PC-9 (cell line): ENCODE results near the gene PHLPP1. TPM values are rescaled to one million over a fixed set of nuclear protein-coding genes. Genes with fewer than 3 reads are reported as not detected.

Experiments used
- BruUV-seq: library from RNA; stranded (reverse); fragments of 400-500 nt; replicated peaks from 2 replicates; lab custom pipeline; 2021; lab: Mats Ljungman, UMichigan
- CTCF ChIA-PET: fragments of 300-600 bp; sonication (Branson Sonifier 250); formaldehyde crosslinking; loops from one replicate; lab custom pipeline; 2022; ENCODE audit warnings: antibody characterized with exemption; lab: Charles Lee
- POLR2A ChIA-PET: fragments of 300-600 bp; sonication (Branson Sonifier 250); formaldehyde crosslinking; loops from one replicate; lab custom pipeline; 2022; ENCODE audit warnings: antibody characterized with exemption; ENCODE audit not compliant: unreplicated experiment; lab: Charles Lee
- DNase-seq, 2 experiments: peaks; one replicate each; pipeline versions ENCODE4 v3.0.0 to v3.0.0-alpha.2; 2015 to 2022; ENCODE audit warnings: mixed read lengths in 1 of 2
- H2AFZ ChIP-seq: fragments of 200-600 bp; sonication (generic); 2 replicates; pipeline ENCODE4 v1.8.1; 2017; ENCODE audit warnings: antibody characterized with exemption
- H3F3A ChIP-seq: fragments of 200-600 bp; sonication (generic); 2 replicates; pipeline ENCODE4 v1.8.1; 2017; ENCODE audit warnings: antibody characterized with exemption, mild to moderate bottlenecking, low read depth; ENCODE audit not compliant: insufficient read depth
- H3K27ac ChIP-seq: fragments of 200-600 bp; sonication (generic); 2 replicates; pipeline ENCODE4 v1.6.1; 2016; ENCODE audit warnings: mixed run types
- H3K27me3 ChIP-seq: fragments of 200-600 bp; sonication (generic); 2 replicates; pipeline ENCODE4 v1.6.1; 2016; ENCODE audit warnings: low read depth, mixed run types; ENCODE audit not compliant: insufficient read depth
- H3K36me3 ChIP-seq: fragments of 200-600 bp; sonication (generic); 2 replicates; pipeline ENCODE4 v1.6.1; 2016; ENCODE audit warnings: low read depth, mixed run types
- H3K4me1 ChIP-seq: fragments of 200-600 bp; sonication (generic); replicated peaks from 2 replicates; pipeline ENCODE4 v1.6.1; 2016; ENCODE audit warnings: mixed run types; ENCODE audit not compliant: insufficient read depth
- H3K4me2 ChIP-seq: fragments of 200-600 bp; sonication (generic); 2 replicates; pipeline ENCODE4 v1.6.1; 2017; ENCODE audit warnings: mixed run types
- H3K4me3 ChIP-seq: fragments of 200-600 bp; sonication (generic); 2 replicates; pipeline ENCODE4 v1.6.1; 2016; ENCODE audit warnings: mixed run types
- H3K79me2 ChIP-seq: fragments of 200-600 bp; sonication (generic); 2 replicates; pipeline ENCODE4 v1.6.1; 2017; ENCODE audit warnings: low read depth, mixed run types
- H3K9me2 ChIP-seq: fragments of 200-600 bp; sonication (generic); 2 replicates; pipeline ENCODE4 v1.8.1; 2017; ENCODE audit warnings: mild to moderate bottlenecking; ENCODE audit not compliant: insufficient read depth
- H3K9me3 ChIP-seq: fragments of 200-600 bp; sonication (generic); 2 replicates; pipeline ENCODE4 v1.8.1; 2016; ENCODE audit warnings: low read depth; ENCODE audit not compliant: insufficient read depth
- H4K20me1 ChIP-seq: fragments of 200-600 bp; sonication (generic); 2 replicates; pipeline ENCODE4 v1.8.1; 2017; ENCODE audit not compliant: insufficient read depth
- CTCF ChIP-seq: fragments of 200-600 bp; sonication (generic); conservative IDR thresholded peaks from 2 replicates; pipeline ENCODE4 v1.6.1; 2017; ENCODE audit warnings: mixed run types, antibody characterized with exemption, mild to moderate bottlenecking, moderate library complexity
- EZH2 ChIP-seq: fragments of 200-600 bp; sonication (generic); IDR thresholded peaks from 2 replicates; pipeline ENCODE4 v1.8.0; 2017; ENCODE audit warnings: antibody characterized with exemption, low read depth
- intact Hi-C: fragments of 100-400 bp; cut with micrococcal nuclease; formaldehyde crosslinking; loops from one replicate; pipeline ENCODE4 v1.10.0; 2022; ENCODE audit not compliant: unreplicated experiment
- total RNA-seq: library from RNA; stranded (reverse); gene quantifications from 2 replicates; pipeline ENCODE4 v1.2.3, GENCODE V29; 2021

PHLPP1 gene
- total RNA-seq, 1 experiment from 2014 or later: 21.1 TPM

GRCh38 chr18:62847081-62847480, 131.7 kb downstream of the PHLPP1 start:
- H3K9me3 ChIP-seq: no peaks in the 10 kb centered on the region
- no peak for TF ChIP-seq EZH2
- no peak for TF ChIP-seq CTCF
- peaks cover 12% of the 10 kb centered on the region for H3K4me1 ChIP-seq
- H4K20me1 ChIP-seq: no peaks in the 10 kb centered on the region
- no peak for DNase-seq
- peaks cover 4% of the 10 kb centered on the region; the same call in 1 of the 2 replicates for H3F3A ChIP-seq
- no peak overlapping the region for H3K27ac ChIP-seq
- ChIA-PET CTCF (no interaction called here), POLR2A (no interaction called here)
- no peaks in the 10 kb centered on the region for H3K9me2 ChIP-seq
- no peaks in the 10 kb centered on the region for H3K36me3 ChIP-seq
- BruUV-seq: no TSS peak
- H2AFZ ChIP-seq: no peak overlapping the region
- H3K27me3 ChIP-seq: no peaks in the 10 kb centered on the region
- intact Hi-C loops: no loop called here
- H3K4me3 ChIP-seq: no peak overlapping the region
- H3K79me2 ChIP-seq: peaks cover 7% of the 10 kb centered on the region; the same call in 1 of the 2 replicates
- H3K4me2 ChIP-seq: no peak overlapping the region

- ChIA-PET CTCF (no interaction called here), POLR2A (no interaction called here)
- Histone ChIP-seq H3K4me2 (no peak overlapping the region), H3F3A (peaks cover 4% of the 10 kb centered on the region; the same call in 1 of the 2 replicates), H3K9me3 (no peaks in the 10 kb centered on the region), H3K27me3 (no peaks in the 10 kb centered on the region), H4K20me1 (no peaks in the 10 kb centered on the region), H3K4me3 (no peak overlapping the region), H3K9me2 (no peaks in the 10 kb centered on the region), H3K36me3 (no peaks in the 10 kb centered on the region), H3K79me2 (peaks cover 7% of the 10 kb centered on the region; the same call in 1 of the 2 replicates), H3K4me1 (peaks cover 12% of the 10 kb centered on the region), H3K27ac (no peak overlapping the region), H2AFZ (no peak overlapping the region)
- no peak for DNase-seq
- no TSS peak for BruUV-seq
- TF ChIP-seq CTCF (no peak), EZH2 (no peak)
- intact Hi-C loops: no loop called here
Measured at GRCh38 chr18:62848946-62849345, 133.6 kb downstream of the PHLPP1 start.

- H3K9me2 ChIP-seq: no peaks in the 10 kb centered on the region
- H3F3A ChIP-seq: peaks cover 4% of the 10 kb centered on the region; the same call in 1 of the 2 replicates
- peaks cover 12% of the 10 kb centered on the region; the same call in 1 of the 2 replicates for H3K79me2 ChIP-seq
- ChIA-PET POLR2A (interaction anchor here (0.6 kb wide), 1 partner anchor 130 kb away, joined by 4 read pairs; no protein-coding TSS in a partner anchor), CTCF (no interaction called here)
- no peak overlapping the region for H3K4me3 ChIP-seq
- no peaks in the 10 kb centered on the region for H3K9me3 ChIP-seq
- H3K27me3 ChIP-seq: no peaks in the 10 kb centered on the region
- no TSS peak for BruUV-seq
- TF ChIP-seq EZH2: no peak
- no peak for TF ChIP-seq CTCF
- no peak overlapping the region for H3K4me2 ChIP-seq
- intact Hi-C loops: no loop called here
- peaks cover 12% of the 10 kb centered on the region for H3K4me1 ChIP-seq
- H3K36me3 ChIP-seq: no peaks in the 10 kb centered on the region
- peak overlapping the region; percentile 12; the same call in 1 of the 2 replicates for H3K27ac ChIP-seq
- no peak overlapping the region for H2AFZ ChIP-seq
- peak in 1 of 2 experiments; percentile 40 for DNase-seq
- H4K20me1 ChIP-seq: no peaks in the 10 kb centered on the region
Measured at GRCh38 chr18:62850619-62851306, 135.4 kb downstream of the PHLPP1 start.
